Neural cell (in vitro differentiated cells): Measurements from ENCODE around the gene LIG4. TPM values are rescaled to one million over a fixed set of nuclear protein-coding genes. Genes with fewer than 3 reads are reported as not detected.

ENCODE experiments used
- H2AFZ ChIP-seq: fragments of 200-600, 300-800 bp; sonication (generic), shearing (Covaris generic); 2 replicates; pipeline ENCODE4 v1.6.0; 2014; ENCODE audit warnings: low read depth, mild to moderate bottlenecking, antibody characterized with exemption, low read length, moderate library complexity
- H3F3A ChIP-seq: fragments of 200-600 bp; shearing (Covaris generic); 2 replicates; pipeline ENCODE4 v1.6.1; 2016; ENCODE audit warnings: mild to moderate bottlenecking, moderate library complexity, mixed read lengths, antibody characterized with exemption, low read length; ENCODE audit not compliant: insufficient read depth, poor library complexity, severe bottlenecking
- H3K27ac ChIP-seq: fragments of 200-600, 300-800 bp; sonication (generic), shearing (Covaris generic); 2 replicates; pipeline ENCODE4 v1.5.1; 2014; ENCODE audit warnings: mild to moderate bottlenecking, low read length, moderate library complexity
- H3K27me3 ChIP-seq: fragments of 300-800, 200-600 bp; sonication (generic), shearing (Covaris generic); 2 replicates; pipeline ENCODE4 v1.6.0; 2014; ENCODE audit warnings: mild to moderate bottlenecking, low read depth, low read length, moderate library complexity; ENCODE audit not compliant: insufficient read depth
- H3K36me3 ChIP-seq: fragments of 300-800, 200-600 bp; sonication (generic), shearing (Covaris generic); 2 replicates; pipeline ENCODE4 v1.5.1; 2014; ENCODE audit warnings: mild to moderate bottlenecking, antibody characterized with exemption, low read length, moderate library complexity; ENCODE audit not compliant: insufficient read depth
- H3K4me2 ChIP-seq: fragments of 300-800, 200-600 bp; sonication (generic), shearing (Covaris generic); 2 replicates; pipeline ENCODE4 v1.6.0; 2014; ENCODE audit warnings: mild to moderate bottlenecking, low read length
- H3K4me3 ChIP-seq: fragments of 300-800, 200-600 bp; sonication (generic), shearing (Covaris generic); 2 replicates; pipeline ENCODE4 v1.5.1; 2014; ENCODE audit warnings: mild to moderate bottlenecking, low read length, moderate library complexity
- H3K79me2 ChIP-seq: fragments of 200-600 bp; shearing (Covaris generic); replicated peaks from 2 replicates; pipeline ENCODE4 v1.6.0; 2014; ENCODE audit warnings: mild to moderate bottlenecking, low read length, moderate library complexity; ENCODE audit not compliant: insufficient read depth
- H3K9ac ChIP-seq: fragments of 300-800, 200-600 bp; sonication (generic), shearing (Covaris generic); 2 replicates; pipeline ENCODE4 v1.6.1; 2016; ENCODE audit warnings: mild to moderate bottlenecking, low read length, mixed read lengths
- H3K9me2 ChIP-seq: fragments of 200-600 bp; shearing (Covaris generic); 2 replicates; pipeline ENCODE4 v1.6.1; 2016; ENCODE audit warnings: mild to moderate bottlenecking, low read length, mixed read lengths; ENCODE audit not compliant: insufficient read depth
- H3K9me3 ChIP-seq: fragments of 200-600, 300-800 bp; sonication (generic), shearing (Covaris generic); 2 replicates; pipeline ENCODE4 v1.6.1; 2016; ENCODE audit warnings: mild to moderate bottlenecking, mixed run types, low read length, moderate library complexity, mixed read lengths
- H4K20me1 ChIP-seq: fragments of 200-600 bp; shearing (Covaris generic); 2 replicates; pipeline ENCODE4 v1.6.1; 2016; ENCODE audit warnings: mild to moderate bottlenecking, mixed run types; ENCODE audit not compliant: insufficient read depth
- CTCF ChIP-seq: fragments of 450-650 bp; IDR thresholded peaks from 2 replicates; pipeline ENCODE4 v1.5.1; 2014; ENCODE audit warnings: antibody characterized with exemption, mild to moderate bottlenecking, moderate library complexity; ENCODE audit not compliant: poor library complexity, severe bottlenecking
- EP300 ChIP-seq: fragments of 450-650 bp; conservative IDR thresholded peaks from 2 replicates; pipeline ENCODE4 v1.6.1; 2014; ENCODE audit warnings: antibody characterized with exemption, mild to moderate bottlenecking, moderate library complexity; ENCODE audit not compliant: poor library complexity, severe bottlenecking
- EZH2 ChIP-seq: fragments of 200-600, 300-800 bp; shearing (Covaris generic), sonication (generic); IDR thresholded peaks from 2 replicates; pipeline ENCODE4 v1.6.1; 2014; ENCODE audit warnings: antibody characterized with exemption, low read length, borderline replicate concordance, mild to moderate bottlenecking; ENCODE audit not compliant: insufficient read depth, poor library complexity, severe bottlenecking
- MXI1 ChIP-seq: fragments of 450-650 bp; conservative IDR thresholded peaks from 2 replicates; pipeline ENCODE4 v1.6.1; 2014; ENCODE audit warnings: antibody characterized with exemption, mild to moderate bottlenecking; ENCODE audit not compliant: poor library complexity, severe bottlenecking
- POLR2AphosphoS5 ChIP-seq: IDR thresholded peaks from 2 replicates; pipeline ENCODE4 v1.6.1; 2012
- RAD21 ChIP-seq: fragments of 450-650 bp; conservative IDR thresholded peaks from 2 replicates; pipeline ENCODE4 v1.6.1; 2014; ENCODE audit warnings: antibody characterized with exemption, mild to moderate bottlenecking, moderate library complexity
- REST ChIP-seq: IDR thresholded peaks from 2 replicates; pipeline ENCODE4 v1.6.1; 2012; ENCODE audit warnings: borderline replicate concordance
- SMC3 ChIP-seq: fragments of 450-650 bp; conservative IDR thresholded peaks from 2 replicates; pipeline ENCODE4 v1.6.1; 2014; ENCODE audit warnings: antibody characterized with exemption, mild to moderate bottlenecking, moderate library complexity; ENCODE audit not compliant: poor library complexity
- TAF1 ChIP-seq: IDR thresholded peaks from 2 replicates; pipeline ENCODE4 v1.6.1; 2012; ENCODE audit warnings: low read depth
- polyA plus RNA-seq: library from polyadenylated mRNA; depleted of rRNA; stranded (reverse); fragments of >200 nt; gene quantifications from 2 replicates; pipeline ENCODE4 v1.2.3, GENCODE V29; 2014

LIG4 gene
- polyA plus RNA-seq, 1 donor from 2014 or later: 28.8 TPM

GRCh38 chr13:108185223-108185622, 30.1 kb downstream of the LIG4 start:
- H2AFZ ChIP-seq: no peak overlapping the region
- TF ChIP-seq CTCF: no peak
- TF ChIP-seq REST: no peak
- TF ChIP-seq RAD21: no peak
- TF ChIP-seq POLR2AphosphoS5: no peak
- no peak for TF ChIP-seq MXI1
- TF ChIP-seq EP300: no peak
- TF ChIP-seq EZH2: no peak
- no peak for TF ChIP-seq SMC3
- TF ChIP-seq TAF1: no peak
- no peak overlapping the region for H3K4me3 ChIP-seq
- no peaks in the 10 kb centered on the region for H3K79me2 ChIP-seq
- no peaks in the 10 kb centered on the region for H3K9me2 ChIP-seq
- no peaks in the 10 kb centered on the region for H3F3A ChIP-seq
- H3K27me3 ChIP-seq: no peaks in the 10 kb centered on the region
- no peaks in the 10 kb centered on the region for H3K9me3 ChIP-seq
- no peaks in the 10 kb centered on the region for H3K36me3 ChIP-seq
- no peaks in the 10 kb centered on the region for H4K20me1 ChIP-seq
- no peak overlapping the region for H3K9ac ChIP-seq
- no peak overlapping the region for H3K27ac ChIP-seq
- no peak overlapping the region for H3K4me2 ChIP-seq

GRCh38 chr13:108182652-108183051, 32.7 kb downstream of the LIG4 start:
- Histone ChIP-seq H3K4me3 (no peak overlapping the region), H4K20me1 (no peaks in the 10 kb centered on the region), H2AFZ (no peak overlapping the region), H3K9ac (no peak overlapping the region), H3K9me3 (no peaks in the 10 kb centered on the region), H3K27ac (no peak overlapping the region), H3K79me2 (no peaks in the 10 kb centered on the region), H3K36me3 (no peaks in the 10 kb centered on the region), H3K4me2 (no peak overlapping the region), H3F3A (no peaks in the 10 kb centered on the region), H3K27me3 (no peaks in the 10 kb centered on the region), H3K9me2 (no peaks in the 10 kb centered on the region)
- no peak for TF ChIP-seq TAF1
- no peak for TF ChIP-seq RAD21
- no peak for TF ChIP-seq REST
- TF ChIP-seq SMC3: no peak
- no peak for TF ChIP-seq CTCF
- TF ChIP-seq POLR2AphosphoS5: no peak
- no peak for TF ChIP-seq EP300
- no peak for TF ChIP-seq EZH2
- TF ChIP-seq MXI1: no peak
